Type B pancreatic cell (in vitro differentiated cells): Measurements from ENCODE around the gene ISOC2. TPM values are rescaled to one million over a fixed set of nuclear protein-coding genes. Genes with fewer than 3 reads are reported as not detected.

Experiments used
- DNase-seq: peaks from one replicate; pipeline ENCODE4 v3.0.0; 2021; ENCODE audit warnings: mixed read lengths; ENCODE audit not compliant: unreplicated experiment; ENCODE audit errors: extremely low spot score
- H3K27ac Mint-ChIP-seq: 2 replicates; pipeline ENCODE4 v1.8.0; 2021; ENCODE audit warnings: mild to moderate bottlenecking, mixed read lengths
- H3K27me3 Mint-ChIP-seq: 2 replicates; pipeline ENCODE4 v1.8.0; 2021; ENCODE audit warnings: mixed read lengths
- H3K36me3 Mint-ChIP-seq: 2 replicates; pipeline ENCODE4 v1.8.0; 2021; ENCODE audit warnings: mixed read lengths
- H3K4me1 Mint-ChIP-seq: one replicate; pipeline ENCODE4 v1.8.0; 2021; ENCODE audit warnings: mixed read lengths; ENCODE audit not compliant: unreplicated experiment
- H3K4me3 Mint-ChIP-seq: 2 replicates; pipeline ENCODE4 v1.8.0; 2021; ENCODE audit warnings: mild to moderate bottlenecking, mixed read lengths
- H3K9me3 Mint-ChIP-seq: 2 replicates; pipeline ENCODE4 v1.8.0; 2021; ENCODE audit warnings: mixed read lengths
- total RNA-seq: library from RNA; stranded (reverse); gene quantifications from 2 replicates; pipeline ENCODE4 v1.2.1, GENCODE V29; 2021; ENCODE audit warnings: low replicate concordance
- TF ChIP-seq, protein P1 (sequence below): fragments of 200-600 bp; sonication (generic); conservative IDR thresholded peaks from 2 replicates; pipeline ENCODE4 v1.5.0; 2021; ENCODE audit warnings: antibody characterized with exemption, mild to moderate bottlenecking

ISOC2 gene
- total RNA-seq, 1 donor from 2014 or later, result 47.5 TPM

DNA sequence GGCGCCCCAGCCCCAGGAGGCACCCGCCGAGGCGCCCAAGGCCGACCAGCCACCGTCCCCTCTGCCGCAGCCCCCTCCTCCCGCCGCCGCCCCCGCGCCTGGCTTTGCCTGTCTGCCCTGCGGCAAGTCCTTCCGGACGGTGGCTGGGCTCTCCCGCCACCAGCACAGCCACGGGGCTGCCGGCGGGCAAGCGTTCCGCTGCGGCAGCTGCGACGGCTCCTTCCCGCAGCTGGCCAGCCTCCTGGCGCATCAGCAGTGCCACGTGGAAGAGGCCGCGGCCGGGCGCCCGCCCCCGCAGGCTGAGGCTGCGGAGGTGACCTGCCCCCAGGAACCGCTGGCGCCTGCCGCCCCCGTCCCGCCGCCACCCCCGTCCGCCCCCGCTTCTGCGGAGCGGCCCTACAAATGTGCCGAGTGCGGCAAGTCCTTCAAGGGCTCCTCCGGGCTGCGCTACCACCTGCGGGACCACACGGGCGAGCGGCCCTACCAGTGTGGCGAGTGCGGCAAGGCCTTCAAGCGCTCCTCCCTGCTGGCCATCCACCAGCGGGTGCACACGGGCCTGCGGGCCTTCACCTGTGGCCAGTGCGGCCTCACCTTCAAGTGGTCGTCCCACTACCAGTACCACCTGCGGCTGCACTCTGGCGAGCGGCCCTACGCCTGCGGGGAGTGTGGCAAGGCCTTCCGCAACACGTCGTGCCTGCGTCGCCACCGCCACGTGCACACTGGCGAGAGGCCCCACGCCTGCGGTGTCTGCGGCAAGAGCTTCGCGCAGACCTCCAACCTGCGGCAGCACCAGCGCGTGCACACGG, 20.9 kb upstream of the ISOC2 start:
- Mint-ChIP-seq H3K27ac (no peak overlapping the region), H3K4me1 (peaks cover 34% of the 10 kb centered on the region), H3K27me3 (no peaks in the 10 kb centered on the region), H3K36me3 (no peaks in the 10 kb centered on the region), H3K4me3 (no peak overlapping the region), H3K9me3 (no peaks in the 10 kb centered on the region)
- TF ChIP-seq, protein P1, sequence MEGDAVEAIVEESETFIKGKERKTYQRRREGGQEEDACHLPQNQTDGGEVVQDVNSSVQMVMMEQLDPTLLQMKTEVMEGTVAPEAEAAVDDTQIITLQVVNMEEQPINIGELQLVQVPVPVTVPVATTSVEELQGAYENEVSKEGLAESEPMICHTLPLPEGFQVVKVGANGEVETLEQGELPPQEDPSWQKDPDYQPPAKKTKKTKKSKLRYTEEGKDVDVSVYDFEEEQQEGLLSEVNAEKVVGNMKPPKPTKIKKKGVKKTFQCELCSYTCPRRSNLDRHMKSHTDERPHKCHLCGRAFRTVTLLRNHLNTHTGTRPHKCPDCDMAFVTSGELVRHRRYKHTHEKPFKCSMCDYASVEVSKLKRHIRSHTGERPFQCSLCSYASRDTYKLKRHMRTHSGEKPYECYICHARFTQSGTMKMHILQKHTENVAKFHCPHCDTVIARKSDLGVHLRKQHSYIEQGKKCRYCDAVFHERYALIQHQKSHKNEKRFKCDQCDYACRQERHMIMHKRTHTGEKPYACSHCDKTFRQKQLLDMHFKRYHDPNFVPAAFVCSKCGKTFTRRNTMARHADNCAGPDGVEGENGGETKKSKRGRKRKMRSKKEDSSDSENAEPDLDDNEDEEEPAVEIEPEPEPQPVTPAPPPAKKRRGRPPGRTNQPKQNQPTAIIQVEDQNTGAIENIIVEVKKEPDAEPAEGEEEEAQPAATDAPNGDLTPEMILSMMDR, result no peak
- no peak for DNase-seq

DNA sequence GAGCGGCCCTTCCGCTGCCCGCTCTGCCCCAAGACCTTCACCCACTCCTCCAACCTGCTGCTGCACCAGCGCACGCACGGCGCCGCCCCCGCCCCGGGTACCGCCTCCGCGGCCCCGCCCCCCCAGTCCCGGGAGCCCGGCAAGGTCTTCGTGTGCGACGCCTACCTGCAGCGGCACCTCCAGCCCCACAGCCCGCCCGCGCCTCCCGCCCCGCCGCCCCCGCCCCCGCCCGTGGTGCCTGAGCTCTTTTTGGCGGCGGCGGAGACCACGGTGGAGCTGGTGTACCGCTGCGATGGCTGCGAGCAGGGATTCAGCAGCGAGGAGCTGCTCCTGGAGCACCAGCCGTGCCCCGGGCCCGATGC, 20.3 kb upstream of the ISOC2 start:
- Mint-ChIP-seq H3K36me3 (no peaks in the 10 kb centered on the region), H3K27ac (no peak overlapping the region), H3K4me1 (peaks cover 29% of the 10 kb centered on the region), H3K9me3 (no peaks in the 10 kb centered on the region), H3K4me3 (no peak overlapping the region), H3K27me3 (no peaks in the 10 kb centered on the region)
- TF ChIP-seq, protein P1, result no peak
- no peak for DNase-seq

DNA sequence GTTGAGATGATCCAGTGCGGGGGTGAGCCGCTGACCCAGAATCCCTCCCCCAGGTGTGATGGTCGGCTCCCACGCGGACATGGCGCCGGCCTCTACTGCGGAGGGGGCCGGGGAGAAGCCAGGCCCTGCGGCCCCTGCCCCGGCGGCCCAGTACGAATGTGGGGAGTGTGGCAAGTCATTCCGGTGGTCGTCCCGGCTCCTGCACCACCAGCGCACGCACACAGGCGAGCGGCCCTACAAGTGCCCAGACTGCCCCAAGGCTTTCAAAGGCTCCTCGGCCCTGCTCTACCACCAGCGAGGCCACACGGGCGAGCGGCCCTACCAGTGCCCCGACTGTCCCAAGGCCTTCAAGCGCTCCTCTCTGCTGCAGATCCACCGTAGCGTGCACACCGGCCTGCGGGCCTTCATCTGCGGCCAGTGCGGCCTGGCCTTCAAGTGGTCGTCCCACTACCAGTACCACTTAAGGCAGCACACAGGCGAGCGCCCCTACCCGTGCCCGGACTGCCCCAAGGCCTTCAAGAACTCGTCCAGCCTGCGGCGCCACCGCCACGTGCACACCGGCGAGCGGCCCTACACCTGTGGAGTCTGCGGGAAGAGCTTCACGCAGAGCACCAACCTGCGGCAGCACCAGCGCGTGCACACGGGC, 19.8 kb upstream of the ISOC2 start:
- TF ChIP-seq, protein P1, result no peak
- no peak overlapping the region for H3K27ac Mint-ChIP-seq
- H3K9me3 Mint-ChIP-seq, result no peaks in the 10 kb centered on the region
- H3K27me3 Mint-ChIP-seq, result no peaks in the 10 kb centered on the region
- H3K36me3 Mint-ChIP-seq, result no peaks in the 10 kb centered on the region
- no peak overlapping the region for H3K4me3 Mint-ChIP-seq
- H3K4me1 Mint-ChIP-seq, result peaks cover 29% of the 10 kb centered on the region
- no peak for DNase-seq

DNA sequence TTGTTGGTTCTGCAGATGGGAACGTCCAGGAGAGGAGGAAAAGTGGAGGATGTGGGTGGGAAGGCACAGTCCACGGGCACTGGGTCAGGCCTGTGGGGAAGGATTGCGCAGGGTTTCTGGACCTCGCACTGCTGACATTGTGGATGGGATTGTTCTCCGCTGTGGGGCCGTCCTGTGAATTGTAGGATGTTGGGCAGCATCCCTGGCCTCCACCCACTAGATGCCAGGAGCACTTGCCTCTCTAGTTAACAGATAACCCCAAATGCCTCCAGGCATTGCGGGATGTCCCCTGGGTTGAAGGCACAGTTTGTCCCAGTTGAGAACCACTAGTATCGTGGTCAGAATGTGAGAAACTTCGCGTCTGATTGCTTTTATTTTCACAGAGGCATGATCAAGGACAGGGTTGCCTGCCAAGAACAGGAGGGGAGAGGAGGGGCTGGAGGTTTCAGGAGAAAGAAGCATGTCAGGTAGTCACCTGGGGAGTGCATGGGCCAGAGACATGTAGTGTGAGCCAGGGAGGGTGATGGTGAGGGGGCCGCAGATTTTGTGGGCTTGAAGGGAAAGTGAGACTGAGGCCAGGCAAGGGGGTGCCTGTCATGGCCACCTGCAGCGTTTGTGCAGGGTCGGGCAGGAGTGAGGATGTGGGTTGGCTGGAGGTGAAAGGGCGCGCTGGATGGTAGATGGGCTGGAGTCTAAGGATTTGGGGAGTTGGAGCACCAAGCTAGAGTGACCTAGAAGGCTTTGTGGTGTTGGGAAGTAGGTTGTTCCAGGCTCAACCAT, 18.2 kb upstream of the ISOC2 start:
- Mint-ChIP-seq H3K4me3 (peak overlapping the region; percentile 71), H3K27me3 (no peaks in the 10 kb centered on the region), H3K4me1 (peaks cover 24% of the 10 kb centered on the region), H3K27ac (peak overlapping the region; percentile 56), H3K9me3 (no peaks in the 10 kb centered on the region), H3K36me3 (no peaks in the 10 kb centered on the region)
- DNase-seq, result no peak
- TF ChIP-seq, protein P1, result no peak

DNA sequence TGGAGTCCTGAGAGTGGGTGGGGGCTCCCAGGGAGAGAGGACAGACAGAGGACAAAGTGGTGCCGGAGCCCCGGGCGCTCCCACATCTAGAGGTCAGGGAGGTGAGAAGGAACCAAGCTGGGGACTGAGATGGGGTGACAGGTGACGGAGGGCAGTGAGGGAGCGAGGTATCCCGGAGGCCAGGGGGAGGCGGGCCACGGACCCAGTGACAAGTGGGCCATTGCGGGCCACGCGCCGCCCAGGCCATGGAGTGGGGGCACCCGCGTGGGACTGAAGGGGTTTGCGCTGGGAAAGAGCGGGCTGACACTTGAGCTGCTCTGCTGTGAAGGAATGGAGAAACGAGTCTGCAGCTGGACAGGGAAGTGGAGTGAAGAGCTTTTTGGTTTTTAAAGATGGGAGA, 17.6 kb upstream of the ISOC2 start:
- TF ChIP-seq, protein P1, result no peak
- H3K36me3 Mint-ChIP-seq, result no peaks in the 10 kb centered on the region
- no peaks in the 10 kb centered on the region for H3K27me3 Mint-ChIP-seq
- H3K9me3 Mint-ChIP-seq, result no peaks in the 10 kb centered on the region
- peaks cover 24% of the 10 kb centered on the region for H3K4me1 Mint-ChIP-seq
- DNase-seq, result no peak
- H3K27ac Mint-ChIP-seq, result peak overlapping the region; percentile 56
- peak overlapping the region; percentile 71 for H3K4me3 Mint-ChIP-seq
